ENCODE measurements around the gene GCA. TPM values are rescaled to one million over a fixed set of nuclear protein-coding genes. Genes with fewer than 3 reads are reported as not detected.

Gene GCA
- total RNA-seq, 1 donor from 2014 or later, result 14.8 TPM

Other genes starting within 250 kb of the GCA start
- gene GCG, start 191.9 kb upstream of the GCA start, total RNA-seq, result not detected in 2 replicates
- 1.8 and 6.6 TPM in 2 replicates for gene FAP, start 100.7 kb upstream of the GCA start, total RNA-seq
- 8.2 and 18.7 TPM in 2 replicates for gene IFIH1, start 25.4 kb upstream of the GCA start, total RNA-seq

All from dermis blood vessel endothelial cell (primary cell).